GF-D8 (cell line): ENCODE results near the gene WDR59.
"Not testable (repeated sequence)": the region's sequence is repeated elsewhere in the genome, so short reads cannot be mapped to it uniquely, and the experiment has no call there.

Source experiments
- DNase-seq: peaks from one replicate; lab custom pipeline; 2025; lab: John Stamatoyannopoulos, UW

WDR59 gene

DNA sequence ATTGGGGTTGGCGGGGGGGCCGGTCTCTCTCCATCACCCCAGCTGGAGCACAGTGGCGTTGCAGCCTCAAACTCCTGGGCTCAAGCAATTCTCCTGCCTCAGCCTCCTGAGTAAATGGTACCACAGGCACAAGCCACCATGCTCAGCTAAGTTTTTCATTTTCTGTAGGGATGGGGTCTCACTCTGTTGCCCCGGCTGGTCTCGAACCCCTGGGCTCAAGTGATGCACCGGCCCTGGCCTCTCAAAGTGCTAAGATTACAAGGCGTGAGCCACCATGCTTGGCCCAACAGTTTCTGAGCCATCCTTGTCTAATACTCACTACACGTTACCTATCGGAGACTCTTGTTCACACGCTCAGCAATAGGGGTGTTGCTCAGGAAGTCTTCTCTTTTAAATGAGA is 11.6 kb downstream of the WDR59 start:
- DNase-seq = no peak

DNA sequence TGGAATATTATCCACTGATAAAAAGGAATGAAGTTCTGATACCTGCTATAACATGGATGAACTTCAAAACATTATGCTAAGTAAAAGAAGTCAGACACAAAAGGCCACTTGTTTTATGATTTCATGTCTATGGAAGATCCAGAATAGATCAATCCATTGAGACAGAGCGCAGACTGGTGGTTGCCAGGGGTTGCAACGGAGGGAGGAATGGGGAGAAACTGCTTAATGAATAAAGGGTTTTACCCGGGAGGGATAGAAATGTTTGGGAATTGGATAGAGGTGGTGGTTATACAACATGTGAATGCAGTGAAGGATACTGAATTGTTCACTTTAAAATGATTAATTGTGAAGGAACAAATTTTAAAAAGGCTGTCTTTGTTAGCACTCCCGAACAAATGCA is 30.2 kb downstream of the WDR59 start:
- DNase-seq = no peak

DNA sequence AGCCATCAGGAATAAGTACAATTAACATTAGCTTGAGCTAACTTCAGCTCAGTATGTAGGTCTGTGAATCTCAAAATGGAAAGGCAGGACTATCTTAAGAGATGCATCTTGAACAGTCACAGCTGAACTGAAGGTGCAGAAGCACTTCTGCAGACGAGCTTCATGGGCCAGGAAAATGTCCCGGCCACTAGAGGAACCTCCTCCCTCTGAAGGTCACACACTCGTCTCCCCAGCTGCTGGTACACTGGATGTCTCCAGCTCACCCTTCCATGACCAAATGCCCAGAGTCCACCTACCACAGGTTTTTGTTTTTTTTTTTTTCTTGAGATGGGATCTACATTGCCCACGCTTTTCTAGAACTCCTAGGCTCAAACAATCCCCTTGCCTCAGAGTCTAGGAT is 33.2 kb downstream of the WDR59 start:
- DNase-seq = no peak

DNA sequence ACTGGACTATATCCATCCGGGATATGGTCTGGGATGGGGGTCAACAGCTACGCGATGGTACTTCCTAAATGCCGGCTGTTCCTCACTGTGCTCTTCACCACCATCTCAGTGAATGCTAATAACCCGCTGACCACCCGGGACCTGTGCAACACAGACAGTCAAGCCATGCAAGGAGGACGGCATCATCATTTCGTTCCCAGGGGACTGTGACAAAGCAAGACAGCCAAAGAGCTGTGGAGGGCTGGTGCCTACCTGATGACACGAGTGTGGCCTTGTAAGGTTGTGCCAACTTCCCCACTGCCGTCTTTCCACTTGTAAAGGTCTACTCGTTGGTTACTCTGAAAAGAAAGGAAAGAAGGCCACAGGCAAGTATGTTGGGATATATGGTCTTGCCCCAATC is 33.7 kb downstream of the WDR59 start:
- no peak for DNase-seq

DNA sequence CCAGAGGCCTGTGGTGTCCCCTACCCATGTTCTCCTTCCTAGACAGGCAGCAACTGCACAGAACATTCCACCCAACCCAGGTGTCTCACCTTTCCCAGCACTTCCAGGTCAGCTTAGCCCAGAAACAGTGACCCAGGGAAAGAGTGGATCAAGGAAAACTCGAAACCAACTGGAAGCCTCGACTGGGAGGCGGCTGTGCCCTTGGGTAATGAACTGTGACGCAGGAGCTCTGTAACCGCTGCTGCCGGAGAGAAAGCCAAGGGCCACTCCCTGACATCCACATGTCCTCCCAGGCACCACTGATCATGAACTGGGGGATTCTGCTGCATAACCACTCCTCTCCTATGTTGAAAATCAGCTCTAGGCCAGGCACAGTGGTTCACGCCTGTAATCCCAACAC is 34.4 kb downstream of the WDR59 start:
- no peak for DNase-seq

DNA sequence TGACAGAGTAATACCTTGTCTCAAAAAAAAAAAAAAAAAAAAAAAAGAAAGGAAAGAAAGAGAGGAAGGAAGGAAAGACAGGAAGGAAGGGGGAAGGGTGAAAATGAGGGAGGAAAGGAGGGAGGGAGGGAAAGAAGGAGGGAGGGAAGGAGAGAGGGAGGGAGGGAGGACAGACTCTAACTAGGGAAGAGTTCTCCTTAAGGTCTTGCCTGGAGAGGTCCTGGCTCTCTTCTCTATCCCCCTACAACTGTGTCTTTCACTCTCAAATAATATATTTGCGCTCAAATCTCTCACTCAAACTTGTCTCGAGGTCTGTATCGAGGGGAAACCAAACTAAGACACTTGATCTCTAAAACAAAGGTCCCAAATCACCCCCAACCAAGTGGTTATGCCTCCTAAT is 35.6 kb downstream of the WDR59 start:
- no peak for DNase-seq

DNA sequence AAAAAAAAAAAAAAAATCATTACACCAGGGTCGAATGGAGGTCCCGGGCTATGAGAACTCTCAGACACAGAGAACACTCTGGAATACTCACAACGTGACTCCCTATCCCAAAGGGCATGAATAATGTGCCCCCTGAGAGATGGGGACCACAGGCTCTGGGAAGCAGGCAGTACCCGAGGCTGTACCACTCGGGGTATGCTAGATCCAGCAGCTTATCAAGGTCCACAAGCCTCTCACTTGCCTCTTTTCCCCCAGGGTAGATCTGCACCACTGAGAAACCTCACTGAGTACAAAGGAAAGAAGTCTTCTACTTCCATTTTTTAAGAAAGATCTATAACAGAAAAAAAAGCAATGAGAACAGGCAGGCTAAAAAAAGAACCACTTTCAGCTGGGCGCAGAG is 40.5 kb downstream of the WDR59 start:
- no peak for DNase-seq

DNA sequence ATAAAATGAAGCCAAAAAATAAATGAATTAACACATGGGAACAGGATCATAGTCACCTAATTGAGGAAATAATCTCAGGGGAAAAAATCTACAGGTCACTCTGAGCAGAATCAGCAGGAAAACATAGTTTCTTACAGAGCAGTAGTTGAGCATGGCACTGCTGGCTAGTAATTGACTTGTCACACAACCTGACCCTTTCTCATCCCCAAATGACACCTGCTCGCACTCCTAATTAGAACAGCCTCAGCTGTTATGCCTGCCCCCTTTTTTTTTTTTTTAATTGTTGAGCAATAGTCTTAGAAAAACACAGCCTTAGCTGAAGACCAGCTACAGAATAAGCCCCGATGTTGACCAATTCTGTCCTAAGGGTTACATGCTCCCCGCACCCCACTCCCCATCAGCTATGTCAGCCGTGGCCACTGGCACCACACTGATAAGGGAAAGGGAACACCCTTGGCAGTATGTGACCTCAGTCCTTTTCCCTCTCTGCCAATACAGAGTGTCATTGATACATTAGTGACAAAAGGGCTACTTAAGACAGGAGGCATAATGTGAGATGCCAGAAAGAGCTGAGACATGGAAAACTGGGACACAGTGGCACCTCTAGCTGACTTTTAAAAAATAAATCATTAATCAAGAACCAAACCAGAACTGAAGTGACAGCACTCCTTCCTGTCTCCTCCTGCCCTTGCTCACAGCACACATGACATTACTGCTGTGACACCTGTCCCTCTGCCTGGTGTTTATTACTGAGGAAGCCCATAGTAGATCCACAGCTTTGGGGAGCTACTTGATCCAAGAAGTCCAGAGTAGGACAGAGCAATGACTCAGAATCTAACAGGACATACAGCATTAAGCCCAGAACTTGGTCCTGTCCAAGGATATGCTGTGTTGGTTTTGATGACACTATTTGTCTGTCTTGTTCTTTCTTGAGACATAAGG is 41.7 kb downstream of the WDR59 start:
- no peak for DNase-seq

DNA sequence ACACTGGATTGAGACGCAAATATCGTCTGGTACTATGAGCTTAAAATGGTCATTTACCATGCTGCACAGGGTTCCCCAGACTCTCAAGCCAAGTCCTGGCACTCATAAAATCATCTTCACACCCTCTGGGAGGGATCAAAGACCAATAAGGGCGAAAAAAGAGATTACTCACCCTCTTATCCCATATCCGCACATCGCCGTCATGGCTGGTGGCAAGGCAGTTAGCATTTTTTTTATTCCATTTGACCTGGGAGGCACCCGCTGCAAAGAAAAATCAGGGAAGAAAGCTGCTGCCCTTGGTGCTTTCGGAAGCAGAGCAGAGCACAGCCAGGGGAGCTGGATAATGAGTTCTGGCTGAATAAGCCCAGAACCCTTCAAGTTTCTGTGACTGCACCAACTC is 42.4 kb downstream of the WDR59 start:
- DNase-seq = no peak

DNA sequence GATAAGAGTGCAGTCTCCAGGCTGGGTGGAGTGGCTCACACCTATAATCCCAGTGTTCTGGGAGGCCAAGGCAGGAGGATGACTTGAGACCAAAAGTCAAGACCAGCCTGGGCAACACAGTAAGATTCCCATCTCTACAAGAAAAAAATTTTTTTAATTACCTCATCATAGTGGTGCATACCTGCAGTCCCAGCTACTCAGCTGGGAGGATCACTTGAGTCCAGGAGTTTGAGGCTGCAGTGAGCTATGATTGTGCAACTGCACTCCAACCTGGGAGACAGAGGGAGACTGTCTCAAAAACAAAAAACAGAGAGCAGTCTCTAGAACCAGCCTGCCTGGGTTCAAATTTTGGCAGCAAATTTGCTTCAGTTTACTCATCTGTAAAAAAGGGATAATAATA is 45.2 kb downstream of the WDR59 start:
- no peak for DNase-seq

DNA sequence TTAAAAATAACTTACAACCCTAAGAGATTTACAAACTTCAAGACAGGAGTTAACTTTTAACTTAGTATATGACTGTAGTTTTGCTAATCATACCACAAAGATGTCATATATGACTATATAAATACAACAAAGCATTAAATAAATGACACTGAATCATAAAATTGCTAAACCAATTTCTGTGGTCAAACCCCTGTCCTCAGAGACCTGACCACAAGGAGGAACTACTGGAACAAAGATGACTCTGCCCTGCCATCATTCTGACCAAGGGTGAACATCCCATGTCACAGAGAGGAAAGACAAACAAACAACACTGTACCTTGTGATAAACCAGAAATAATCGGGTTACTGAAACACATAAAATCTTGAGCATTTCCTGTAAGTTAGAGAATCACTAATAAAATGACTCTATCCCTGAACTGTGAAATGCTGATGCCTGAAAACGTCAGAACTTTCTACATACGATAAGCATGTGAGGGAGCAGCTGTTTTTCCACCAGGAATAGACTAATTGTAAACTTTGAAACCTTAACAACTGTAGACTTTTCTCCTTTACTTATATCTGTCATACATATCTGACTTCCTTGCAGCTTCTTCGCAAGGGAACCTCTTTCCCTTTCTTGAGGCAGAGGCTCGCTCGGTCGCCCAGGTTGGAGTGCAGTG is 47.9 kb downstream of the WDR59 start:
- peak; percentile 44 for DNase-seq

DNA sequence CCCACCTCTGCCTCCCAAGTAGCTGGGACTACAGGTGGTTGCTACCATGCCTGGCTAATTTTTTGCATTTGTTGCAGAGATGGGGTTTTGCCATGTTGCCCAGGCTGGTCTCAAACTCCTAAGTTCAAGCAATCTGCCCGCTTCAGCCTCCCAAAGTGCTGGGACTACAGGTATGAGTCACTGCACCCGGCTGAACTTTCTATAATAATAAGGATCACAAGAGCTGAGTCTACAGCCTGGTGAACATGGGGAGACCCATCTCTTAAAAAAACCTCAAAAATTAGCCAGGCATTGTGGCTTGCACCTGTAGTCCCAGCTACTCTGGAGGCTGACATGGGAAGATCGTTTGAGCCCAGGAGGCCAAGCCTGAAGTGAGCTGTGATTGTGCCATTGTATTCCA is 53.5 kb downstream of the WDR59 start:
- DNase-seq = no peak

DNA sequence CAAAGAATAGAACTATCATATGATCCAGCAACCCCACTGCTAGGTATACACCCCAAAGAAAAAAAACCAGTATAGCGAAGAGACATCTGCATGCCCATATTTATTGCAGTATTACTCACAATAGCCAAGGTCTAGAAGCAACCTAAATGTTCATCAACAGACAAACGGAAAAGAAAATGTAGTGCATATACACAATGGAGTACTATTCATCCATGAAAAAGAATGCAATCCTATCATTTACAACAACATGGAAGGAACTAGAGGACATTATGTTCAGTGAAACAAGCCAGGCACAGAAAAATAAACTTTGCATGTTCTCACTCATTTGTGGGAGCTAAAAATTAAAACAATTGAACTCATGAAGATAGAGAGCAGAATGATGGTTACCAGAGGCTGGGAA is 55.3 kb downstream of the WDR59 start:
- no peak for DNase-seq

DNA sequence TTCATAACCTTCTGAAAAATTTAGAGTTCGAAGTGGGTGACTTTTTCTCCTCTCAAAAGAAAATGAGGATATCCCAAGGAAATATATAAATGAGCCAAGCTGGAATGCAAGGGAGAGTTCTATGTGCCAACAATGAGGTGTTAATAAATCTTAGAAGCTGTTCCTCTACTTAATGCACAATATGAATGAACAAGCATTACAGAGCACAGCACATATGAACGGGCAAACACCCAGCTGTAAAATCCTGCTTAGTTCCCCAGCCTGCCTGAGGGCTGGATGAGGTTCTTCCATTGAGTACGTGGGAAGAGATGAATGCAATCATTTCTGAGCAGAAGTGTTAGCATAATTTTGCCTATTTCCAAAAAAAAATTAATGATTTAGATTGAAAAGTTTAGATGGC is 58.1 kb downstream of the WDR59 start:
- no peak for DNase-seq

DNA sequence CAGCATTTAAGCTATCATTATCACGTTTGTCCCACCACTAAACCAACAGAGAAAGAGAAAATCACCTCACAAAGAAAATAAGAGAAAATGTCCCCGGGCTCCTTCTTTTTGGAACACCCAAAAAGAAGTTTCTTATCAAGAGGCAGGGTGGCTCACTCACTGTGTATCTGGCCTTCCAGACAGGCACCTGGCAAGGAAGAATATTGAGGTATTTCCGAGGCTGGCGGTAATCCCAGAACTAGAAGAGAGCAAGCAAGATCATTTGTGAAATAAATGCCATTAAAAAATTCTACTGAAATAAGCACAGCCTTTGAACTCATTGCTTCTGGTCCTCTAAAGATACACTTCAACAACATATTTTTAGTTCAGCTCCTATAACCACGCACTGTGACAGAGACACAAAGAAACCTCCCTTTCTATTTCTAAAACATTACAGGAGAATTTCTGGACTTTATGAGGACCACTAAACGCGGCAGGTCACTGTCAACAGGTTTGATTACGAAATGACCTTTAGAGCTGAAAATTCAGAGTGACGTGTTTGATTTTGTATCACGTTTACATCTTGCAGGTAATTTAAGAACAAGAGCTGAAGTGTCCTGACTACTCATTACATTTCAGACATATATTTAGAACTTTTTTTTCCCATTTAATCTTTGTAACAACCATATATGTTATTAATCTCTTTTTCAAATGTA is 61.0 kb downstream of the WDR59 start:
- DNase-seq = no peak

DNA sequence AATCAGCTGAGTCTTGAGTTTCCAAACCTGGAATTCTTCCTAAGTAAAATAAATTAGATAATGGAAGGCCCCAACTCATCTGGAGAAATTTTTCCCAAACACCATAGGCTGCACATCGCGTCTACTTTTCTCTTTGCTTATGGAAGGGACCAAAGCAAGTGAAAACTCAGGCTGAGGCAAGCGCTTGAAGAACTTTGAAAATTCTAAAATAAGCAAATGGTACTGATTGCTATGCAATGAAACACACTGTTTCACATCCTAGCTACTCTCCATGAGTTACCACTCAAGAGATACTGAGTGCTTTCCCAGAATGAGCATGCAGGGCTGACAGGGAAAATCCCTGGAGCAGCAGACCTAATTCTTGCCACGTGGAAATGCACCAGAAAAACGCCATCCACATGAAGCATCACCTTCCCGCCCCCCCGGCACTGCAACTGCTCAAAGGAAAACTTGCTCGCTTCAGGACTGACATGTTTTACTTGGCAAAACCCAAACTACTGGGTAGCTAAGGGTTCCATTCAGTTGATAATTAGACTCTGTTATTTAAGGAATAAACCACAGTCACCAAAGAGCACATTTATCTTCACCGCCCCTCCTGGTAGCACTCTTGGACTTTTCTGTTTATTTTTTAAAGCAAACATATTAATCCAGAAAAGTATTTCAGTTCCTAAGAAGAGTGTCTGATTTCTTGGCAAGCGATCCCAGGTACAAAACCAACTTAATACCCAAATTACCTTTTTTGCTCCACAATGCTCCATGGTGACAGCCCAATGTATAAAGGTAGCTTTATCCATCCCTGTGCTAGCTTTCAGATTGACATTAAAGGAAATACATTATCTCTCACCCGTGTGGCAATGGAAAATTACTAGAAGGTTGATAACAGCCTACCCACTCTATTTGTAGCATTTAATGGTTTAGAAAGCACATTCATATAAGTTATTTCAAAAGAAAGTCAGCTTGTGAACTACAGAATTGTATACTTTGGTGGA is 62.5 kb downstream of the WDR59 start:
- DNase-seq = no peak

DNA sequence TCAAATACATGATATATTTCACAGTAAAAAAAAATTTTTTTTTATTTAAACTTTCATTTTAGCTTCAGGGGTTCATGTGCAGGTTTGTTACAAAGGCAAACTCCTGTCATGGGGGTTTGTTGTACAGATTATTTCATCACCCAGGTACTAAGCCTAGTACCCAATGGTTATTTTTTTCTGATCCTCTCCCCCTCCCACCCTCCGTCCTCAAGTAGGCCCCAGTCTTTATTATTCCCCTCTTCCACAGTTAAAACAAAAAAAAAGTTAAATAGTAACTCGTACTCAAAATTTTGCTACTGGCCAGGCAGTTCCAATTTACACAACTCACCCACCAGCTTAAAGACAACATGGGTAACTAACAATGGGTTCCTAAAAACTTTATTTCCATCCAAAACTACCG is 63.9 kb downstream of the WDR59 start:
- DNase-seq = no peak

DNA sequence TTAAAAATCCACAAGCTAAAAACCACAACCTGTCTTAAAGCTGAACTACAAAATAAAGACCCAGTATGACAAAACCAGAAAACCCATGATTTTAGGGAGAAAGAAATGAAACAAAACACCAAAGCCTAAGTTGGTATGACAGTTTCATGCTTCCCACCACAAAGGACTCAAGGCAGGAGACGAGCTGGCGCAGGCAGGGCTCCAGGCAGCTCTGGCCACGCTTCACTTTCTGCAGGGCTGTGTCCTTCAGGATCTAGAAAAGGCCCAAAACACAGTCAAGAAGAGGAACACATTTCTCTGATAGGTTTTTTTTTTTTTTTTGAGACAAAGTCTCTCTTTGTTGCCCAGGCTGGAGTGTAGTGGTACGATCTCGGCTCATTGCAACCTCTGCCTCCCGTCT is 75.3 kb downstream of the WDR59 start:
- DNase-seq = no peak

DNA sequence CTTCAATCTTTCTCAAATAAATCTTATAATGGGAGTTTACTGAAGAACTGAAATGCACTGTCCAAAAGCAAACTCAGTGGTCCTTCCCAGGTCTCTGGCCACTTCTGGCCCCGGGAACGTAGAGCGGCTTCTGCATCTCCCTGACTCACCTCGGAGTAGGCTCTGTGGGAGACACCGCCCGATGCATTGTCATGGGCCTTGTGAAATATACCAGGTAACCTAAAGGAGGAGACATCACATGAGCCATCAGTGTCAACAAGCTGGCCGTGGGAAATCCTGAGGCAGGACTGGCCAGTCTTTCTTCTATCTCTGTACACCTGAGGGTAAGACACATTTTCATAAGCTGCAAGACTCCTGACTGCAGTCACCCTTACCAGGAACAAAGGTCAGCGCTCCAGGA is 76.2 kb downstream of the WDR59 start:
- DNase-seq = not testable (repeated sequence)

DNA sequence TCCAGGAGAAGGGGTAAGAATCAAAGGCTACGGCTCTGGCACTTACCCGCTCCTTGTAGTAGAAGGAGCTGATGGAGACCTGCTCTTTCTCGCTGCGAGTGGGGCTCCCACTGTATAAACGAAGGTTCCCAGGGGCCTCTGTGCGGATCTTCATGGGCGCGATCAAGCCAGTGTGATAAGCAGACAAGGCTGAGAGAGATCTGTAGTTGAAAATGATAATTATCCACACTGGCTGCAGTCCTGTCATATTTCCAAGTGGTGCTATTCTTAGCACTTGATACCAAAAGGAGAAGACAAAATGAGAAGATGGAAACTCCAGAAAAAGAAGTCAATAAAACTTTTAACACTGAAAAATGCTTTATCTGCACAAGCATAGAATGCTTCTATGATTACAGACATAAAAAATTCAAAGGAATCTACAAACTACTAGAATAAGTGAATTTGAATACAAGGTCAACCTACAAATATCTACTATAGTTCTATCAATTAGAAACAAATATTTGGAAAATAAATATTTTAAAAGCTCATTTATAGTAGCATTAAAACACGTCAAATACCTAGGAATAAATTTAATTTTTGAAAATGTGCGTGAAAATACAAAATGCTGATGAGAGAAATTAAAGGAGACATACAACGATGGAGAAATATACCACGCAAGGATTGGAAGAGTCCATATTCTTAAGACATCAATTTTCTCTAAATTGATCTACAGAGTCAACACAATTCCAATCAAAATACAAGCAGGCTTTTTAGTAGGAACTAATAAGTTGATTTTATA is 80.8 kb downstream of the WDR59 start:
- no peak for DNase-seq

DNA sequence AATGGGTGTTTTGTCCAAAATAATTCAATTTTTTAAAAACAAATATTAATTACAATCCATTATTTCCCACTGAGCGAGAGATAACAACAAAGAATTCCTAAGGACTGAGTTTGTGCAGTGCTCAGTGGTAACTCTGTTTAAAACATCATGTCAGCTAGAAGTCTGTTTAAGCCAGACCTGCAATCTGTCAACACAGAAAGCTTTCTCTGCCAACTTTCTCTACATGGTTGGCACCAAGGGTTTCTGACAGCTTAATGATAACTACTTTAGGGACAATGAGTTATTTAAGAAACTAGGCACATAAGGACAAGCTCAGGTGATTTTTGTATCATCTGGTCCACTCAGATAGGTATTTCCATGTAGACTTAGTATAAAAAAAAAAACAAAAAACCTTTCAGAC is 81.8 kb downstream of the WDR59 start:
- no peak for DNase-seq
